Measurements from ENCODE around the gene DAPK3. TPM values are rescaled to one million over a fixed set of nuclear protein-coding genes. Genes with fewer than 3 reads are reported as not detected.
"Not testable (repeated sequence)": the region's sequence is repeated elsewhere in the genome, so short reads cannot be mapped to it uniquely, and the experiment has no call there.

The DAPK3 gene
- total and polyA plus RNA-seq, 5 donors from 2014 or later = 20.7 to 42.3 (median 27.0) TPM

DNA sequence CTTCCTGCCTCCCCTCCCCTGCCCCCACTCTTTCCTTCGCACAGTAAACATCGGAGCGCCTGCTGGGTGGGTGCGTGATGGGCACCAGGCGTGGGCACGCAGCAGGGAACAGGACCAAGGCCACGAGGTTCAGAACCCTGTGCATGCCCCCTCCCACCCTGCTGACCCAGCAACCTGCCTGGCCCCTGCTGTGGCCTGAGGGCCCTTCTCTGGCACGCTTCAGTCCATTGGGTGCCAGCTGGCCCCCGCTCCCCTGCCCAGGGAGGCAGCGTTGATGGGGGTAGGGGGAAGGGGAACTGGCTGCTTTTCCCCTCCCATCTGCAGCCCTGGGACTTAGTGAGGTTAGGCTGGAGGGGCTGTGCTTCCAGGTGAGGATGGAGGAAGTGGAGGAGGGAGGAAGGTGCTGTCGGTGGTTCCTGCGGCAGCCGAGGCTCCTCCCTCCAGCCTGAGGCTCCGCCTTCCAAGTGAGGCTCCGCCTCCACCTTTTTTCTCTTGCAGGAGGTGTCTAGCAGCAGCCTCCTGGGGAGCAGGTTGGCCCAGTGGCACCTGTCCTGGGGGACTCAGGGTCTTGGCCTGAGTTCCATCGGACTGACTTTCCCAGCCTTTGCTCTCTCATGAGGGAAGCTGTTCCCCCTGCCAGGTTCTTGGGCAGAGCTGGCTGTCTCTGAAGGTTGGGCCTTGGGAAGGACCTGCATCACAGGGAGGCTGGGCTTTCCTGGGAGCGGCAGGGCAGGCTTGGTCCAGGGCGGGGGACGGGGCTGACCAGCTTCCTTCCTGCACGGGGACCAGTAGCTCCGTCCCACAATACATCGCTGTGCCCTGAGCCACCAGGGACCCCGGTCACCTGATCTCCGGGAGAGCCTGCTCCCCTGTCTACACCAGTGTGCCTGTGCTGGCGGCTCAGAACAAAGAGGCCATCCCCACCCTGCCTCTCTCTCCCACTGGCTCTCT is 43.9 kb upstream of the DAPK3 start:
- no peak overlapping the region for H3K27ac ChIP-seq (ENCODE audit: insufficient read depth, low read length, poor library complexity, severe bottlenecking)
- Mint-ChIP-seq H3K4me1 (peaks cover 0 to 42% (median 3%) of the 10 kb centered on the region in 4 donors), H3K36me3 (peaks cover 6% of the 10 kb centered on the region), H3K9me3 (no peaks in the 10 kb centered on the region), H3K4me3 (no peak overlapping the region), H3K27me3 (no peaks in the 10 kb centered on the region), H3K27ac (no peak overlapping the region)
- H3K9me3 ChIP-seq (ENCODE audit: control insufficient read depth in 2 of 2, low read length in 2 of 2) = no peaks in the 10 kb centered on the region
- DNase-seq (peak; percentile 18 to 59 (median 28)), ATAC-seq (ENCODE audit: low read depth in 2 of 2) (no peak)
- no peaks in the 10 kb centered on the region for H3K27me3 ChIP-seq (ENCODE audit: control insufficient read depth, insufficient read depth, low read length)
- peaks cover 23% of the 10 kb centered on the region for H3K4me1 ChIP-seq (ENCODE audit: control insufficient read depth, insufficient read depth, low read length, poor library complexity, severe bottlenecking)
- no peak overlapping the region for H3K4me3 ChIP-seq (ENCODE audit: low read depth, low read length)
- H3K36me3 ChIP-seq (ENCODE audit: control insufficient read depth, insufficient read depth, low read length) = peaks cover 34% of the 10 kb centered on the region

DNA sequence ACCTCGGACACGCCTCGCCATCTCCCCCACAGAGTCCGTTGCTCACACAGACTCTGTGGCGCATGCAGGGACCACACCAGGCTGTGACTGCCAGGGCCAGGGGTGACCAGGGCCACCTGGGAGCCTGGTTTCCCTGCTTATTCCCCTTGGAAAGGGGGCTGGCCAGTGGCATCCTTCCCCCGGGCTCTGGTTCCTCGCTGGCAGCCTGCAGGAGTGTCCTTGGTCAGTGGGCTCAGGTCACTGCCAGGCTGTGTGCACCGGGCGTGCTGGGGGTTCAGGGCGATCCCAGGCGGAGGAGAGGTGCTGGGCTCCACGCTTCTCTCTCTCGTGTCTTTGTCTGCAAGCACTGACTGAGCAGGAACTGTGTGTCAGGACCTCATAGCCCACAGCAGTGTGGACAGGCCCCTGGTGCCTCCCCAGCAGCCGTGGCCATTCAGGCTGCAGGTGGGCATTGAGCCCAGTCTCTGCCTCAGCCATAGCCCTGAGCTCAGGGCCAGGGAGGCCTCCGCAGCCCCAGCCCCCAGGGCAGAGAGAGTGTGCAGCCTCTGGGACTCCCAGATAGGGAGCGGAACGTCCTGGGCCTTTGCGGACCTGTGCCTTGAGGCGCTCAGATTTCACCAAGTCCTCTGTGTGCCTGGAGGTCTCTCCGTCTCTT is 43.1 kb upstream of the DAPK3 start:
- Mint-ChIP-seq H3K27ac (no peak overlapping the region), H3K27me3 (no peaks in the 10 kb centered on the region), H3K4me1 (peaks cover 0 to 50% (median 5%) of the 10 kb centered on the region in 4 donors), H3K4me3 (no peak overlapping the region), H3K36me3 (peaks cover 6% of the 10 kb centered on the region), H3K9me3 (no peaks in the 10 kb centered on the region)
- H3K27me3 ChIP-seq (ENCODE audit: control insufficient read depth, insufficient read depth, low read length) = no peaks in the 10 kb centered on the region
- ATAC-seq (ENCODE audit: low read depth in 2 of 2) (no peak), DNase-seq (no peak)
- H3K9me3 ChIP-seq (ENCODE audit: control insufficient read depth in 2 of 2, low read length in 2 of 2) = no peaks in the 10 kb centered on the region
- H3K36me3 ChIP-seq (ENCODE audit: control insufficient read depth, insufficient read depth, low read length) = peaks cover 34% of the 10 kb centered on the region
- no peak overlapping the region for H3K27ac ChIP-seq (ENCODE audit: insufficient read depth, low read length, poor library complexity, severe bottlenecking)
- H3K4me1 ChIP-seq (ENCODE audit: control insufficient read depth, insufficient read depth, low read length, poor library complexity, severe bottlenecking) = peaks cover 31% of the 10 kb centered on the region
- no peak overlapping the region for H3K4me3 ChIP-seq (ENCODE audit: low read depth, low read length)

GRCh38 chr19:4012975-4013634 is 42.2 kb upstream of the DAPK3 start:
- no peak overlapping the region for H3K27ac ChIP-seq (ENCODE audit: insufficient read depth, low read length, poor library complexity, severe bottlenecking)
- no peak overlapping the region for H3K4me3 ChIP-seq (ENCODE audit: low read depth, low read length)
- H3K27ac Mint-ChIP-seq = no peak overlapping the region
- peaks cover 34% of the 10 kb centered on the region for H3K36me3 ChIP-seq (ENCODE audit: control insufficient read depth, insufficient read depth, low read length)
- peaks cover 0 to 55% (median 8%) of the 10 kb centered on the region in 4 donors for H3K4me1 Mint-ChIP-seq
- ATAC-seq (ENCODE audit: low read depth in 2 of 2) (no peak), DNase-seq (no peak)
- H3K9me3 Mint-ChIP-seq = no peaks in the 10 kb centered on the region
- peaks cover 6% of the 10 kb centered on the region for H3K36me3 Mint-ChIP-seq
- no peaks in the 10 kb centered on the region for H3K27me3 Mint-ChIP-seq
- no peaks in the 10 kb centered on the region for H3K9me3 ChIP-seq (ENCODE audit: control insufficient read depth in 2 of 2, low read length in 2 of 2)
- peak overlapping the region in 1 of 4 donors; percentile 27 for H3K4me3 Mint-ChIP-seq
- peaks cover 40% of the 10 kb centered on the region for H3K4me1 ChIP-seq (ENCODE audit: control insufficient read depth, insufficient read depth, low read length, poor library complexity, severe bottlenecking)
- H3K27me3 ChIP-seq (ENCODE audit: control insufficient read depth, insufficient read depth, low read length) = no peaks in the 10 kb centered on the region

GRCh38 chr19:4012092-4012974 is 41.4 kb upstream of the DAPK3 start:
- peak overlapping the region in 1 of 3 donors; percentile 62 for H3K27ac Mint-ChIP-seq
- DNase-seq (no peak), ATAC-seq (ENCODE audit: low read depth in 2 of 2) (no peak)
- no peak overlapping the region for H3K4me3 Mint-ChIP-seq
- Histone ChIP-seq H3K27ac (ENCODE audit: insufficient read depth, low read length, poor library complexity, severe bottlenecking) (no peak overlapping the region), H3K36me3 (ENCODE audit: control insufficient read depth, insufficient read depth, low read length) (peaks cover 34% of the 10 kb centered on the region), H3K27me3 (ENCODE audit: control insufficient read depth, insufficient read depth, low read length) (no peaks in the 10 kb centered on the region), H3K4me3 (ENCODE audit: low read depth, low read length) (no peak overlapping the region), H3K9me3 (ENCODE audit: control insufficient read depth in 2 of 2, low read length in 2 of 2) (no peaks in the 10 kb centered on the region), H3K4me1 (ENCODE audit: control insufficient read depth, insufficient read depth, low read length, poor library complexity, severe bottlenecking) (peaks cover 42% of the 10 kb centered on the region)
- H3K36me3 Mint-ChIP-seq = peaks cover 6% of the 10 kb centered on the region
- H3K27me3 Mint-ChIP-seq = no peaks in the 10 kb centered on the region
- peaks cover 0 to 53% (median 8%) of the 10 kb centered on the region in 4 donors for H3K4me1 Mint-ChIP-seq
- H3K9me3 Mint-ChIP-seq = no peaks in the 10 kb centered on the region

- Mint-ChIP-seq H3K4me3 (peak overlapping the region in 2 of 4 donors; percentile 62 to 89), H3K27ac (peak overlapping the region in 1 of 3 donors; percentile 26), H3K4me1 (peaks cover 0 to 54% (median 8%) of the 10 kb centered on the region in 4 donors)
- not testable (repeated sequence) for H3K4me3 ChIP-seq (ENCODE audit: low read depth, low read length); H3K27me3 Mint-ChIP-seq; H3K27ac ChIP-seq (ENCODE audit: insufficient read depth, low read length, poor library complexity, severe bottlenecking); ATAC-seq (ENCODE audit: low read depth in 2 of 2); DNase-seq; H3K9me3 Mint-ChIP-seq; H3K27me3 ChIP-seq (ENCODE audit: control insufficient read depth, insufficient read depth, low read length); H3K36me3 Mint-ChIP-seq; H3K9me3 ChIP-seq (ENCODE audit: control insufficient read depth in 2 of 2, low read length in 2 of 2)
- Histone ChIP-seq H3K4me1 (ENCODE audit: control insufficient read depth, insufficient read depth, low read length, poor library complexity, severe bottlenecking) (peaks cover 48% of the 10 kb centered on the region), H3K36me3 (ENCODE audit: control insufficient read depth, insufficient read depth, low read length) (peaks cover 30% of the 10 kb centered on the region)
These were observed 40.5 kb upstream of the DAPK3 start for GRCh38 chr19:4011430-4011829.

- peaks cover 48% of the 10 kb centered on the region for H3K4me1 ChIP-seq (ENCODE audit: control insufficient read depth, insufficient read depth, low read length, poor library complexity, severe bottlenecking)
These were observed 39.9 kb upstream of the DAPK3 start for GRCh38 chr19:4010808-4011110.

More at GRCh38 chr19:4010808-4011110, 39.9 kb upstream of the DAPK3 start:
- Mint-ChIP-seq H3K27ac (peak overlapping the region in 1 of 3 donors; percentile 43), H3K4me1 (peaks cover 0 to 50% (median 8%) of the 10 kb centered on the region in 4 donors), H3K36me3 (peaks cover 6% of the 10 kb centered on the region), H3K4me3 (peak overlapping the region in 1 of 4 donors; percentile 89), H3K27me3 (no peaks in the 10 kb centered on the region), H3K9me3 (no peaks in the 10 kb centered on the region)
- Histone ChIP-seq H3K27ac (ENCODE audit: insufficient read depth, low read length, poor library complexity, severe bottlenecking) (no peak overlapping the region), H3K27me3 (ENCODE audit: control insufficient read depth, insufficient read depth, low read length) (no peaks in the 10 kb centered on the region), H3K36me3 (ENCODE audit: control insufficient read depth, insufficient read depth, low read length) (peaks cover 28% of the 10 kb centered on the region), H3K4me3 (ENCODE audit: low read depth, low read length) (no peak overlapping the region), H3K9me3 (ENCODE audit: control insufficient read depth in 2 of 2, low read length in 2 of 2) (no peaks in the 10 kb centered on the region)
- DNase-seq = no peak
- ATAC-seq (ENCODE audit: low read depth in 2 of 2) = no peak

Measured in CD4-positive, CD25-positive, alpha-beta regulatory T cell (primary cell).